Kidney (tissue), 14 donors: ENCODE data around the gene KCNQ5. TPM values are rescaled to one million over a fixed set of nuclear protein-coding genes. Genes with fewer than 3 reads are reported as not detected.

ENCODE experiments used
- DNase-seq, 5 donors: peaks; one replicate each; pipeline ENCODE4 v3.0.0-alpha.2; 2013 to 2020
- FAIRE-seq: peaks from 2 replicates; lab custom pipeline; 2012; peaks lifted over from hg19 to GRCh38; lab: Jason Lieb, UNC
- H3K27ac ChIP-seq, 2 donors: one replicate each; pipeline ENCODE4 v1.7.0; 2013; ENCODE audit warnings: low read depth in 2 of 2, low read length in 2 of 2, inconsistent platforms in 1 of 2
- H3K27me3 ChIP-seq: one replicate; pipeline ENCODE4 v1.7.1; 2013; ENCODE audit warnings: low read length, inconsistent platforms; ENCODE audit not compliant: control insufficient read depth, insufficient read depth
- H3K36me3 ChIP-seq, 3 donors: one replicate each; pipeline versions ENCODE4 v1.7.0 to v1.7.1; 2013; ENCODE audit warnings: low read length in 3 of 3, control low read depth in 1 of 3, inconsistent platforms in 1 of 3; ENCODE audit not compliant: insufficient read depth in 3 of 3, control insufficient read depth in 2 of 3
- H3K4me1 ChIP-seq, 3 donors: one replicate each; pipeline versions ENCODE4 v1.7.0 to v1.7.1; 2013; ENCODE audit warnings: low read length in 3 of 3, inconsistent platforms in 1 of 3, low read depth in 1 of 3; ENCODE audit not compliant: control insufficient read depth in 2 of 3, insufficient read depth in 2 of 3
- H3K4me3 ChIP-seq, 3 donors: one replicate each; pipeline versions ENCODE4 v1.7.0 to v1.8.1; 2013; ENCODE audit warnings: low read length in 3 of 3, control low read depth in 1 of 3, inconsistent platforms in 1 of 3
- H3K9ac ChIP-seq, 3 donors: one replicate each; pipeline versions ENCODE4 v1.7.0 to v1.7.1; 2013; ENCODE audit warnings: low read length in 3 of 3, control low read depth in 1 of 3, inconsistent platforms in 1 of 3
- H3K9me3 ChIP-seq, 3 donors: one replicate each; pipeline versions ENCODE4 v1.7.0 to v1.7.1; 2013; ENCODE audit warnings: low read length in 3 of 3, control low read depth in 1 of 3, inconsistent platforms in 1 of 3; ENCODE audit not compliant: control insufficient read depth in 2 of 3, insufficient read depth in 1 of 3
- intact Hi-C: fragments of 100-400 bp; cut with DNase I; formaldehyde crosslinking; loops from one replicate; pipeline ENCODE4 v1.11.1; 2022
- polyA plus RNA-seq: library from polyadenylated mRNA; stranded (reverse); fragments of 350-450 nt; fragmentation: Illumina TruSeq; extraction: RNeasy Lipid Tissue Mini Kit (QIAGEN cat#74804); gene quantifications from one replicate; pipeline ENCODE4 v1.2.3, GENCODE V29; 2014; ENCODE audit warnings: low read depth, low replicate concordance; ENCODE audit not compliant: insufficient read depth
- total RNA-seq: library from RNA; stranded (reverse); fragmentation: NEBNext Ultra II Directional; extraction: Animal tissue kit (Norgen Biotek cat#: 25700); gene quantifications from one replicate; pipeline ENCODE4 v1.2.1, GENCODE V29; 2021
- TF ChIP-seq, protein P1 (sequence below): IDR thresholded peaks from 3 replicates; pipeline ENCODE4 v1.5.1; 2012; ENCODE audit warnings: mild to moderate bottlenecking, moderate library complexity, borderline replicate concordance; ENCODE audit not compliant: insufficient read depth; ENCODE audit errors: extremely low read depth
- donor health status: control.
- donor health status: control.
- donor health status: control.
- donor health status: control.
- donor health status: control.
- donor health status: DM: yes; HTN: yes; CAD: no.
- donor health status: Normal renal cell carcinoma (clear cell type).

The KCNQ5 gene
- total and polyA plus RNA-seq, 2 donors from 2014 or later, result 0.50 TPM; not detected in 1

DNA sequence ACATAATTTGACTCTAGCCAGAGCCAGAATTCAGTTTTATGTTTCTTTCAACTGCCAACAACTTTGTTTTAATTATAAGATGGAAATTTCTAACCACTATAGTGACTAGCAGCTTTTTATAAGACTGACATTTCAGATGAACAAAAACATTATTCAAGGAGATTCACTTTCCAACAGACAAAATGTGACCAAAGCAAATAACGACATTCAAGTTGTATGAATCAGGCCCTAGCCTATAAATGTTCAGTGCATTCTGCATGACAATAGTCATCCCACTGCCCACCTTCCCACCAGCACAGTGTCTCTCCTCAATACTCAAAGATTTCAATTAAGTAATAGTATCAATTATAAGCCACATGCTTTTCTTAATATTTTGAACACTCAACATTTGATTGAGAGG is 402.7 kb downstream of the KCNQ5 start:
- H3K27ac ChIP-seq, result no peak overlapping the region
- TF ChIP-seq, protein P1, sequence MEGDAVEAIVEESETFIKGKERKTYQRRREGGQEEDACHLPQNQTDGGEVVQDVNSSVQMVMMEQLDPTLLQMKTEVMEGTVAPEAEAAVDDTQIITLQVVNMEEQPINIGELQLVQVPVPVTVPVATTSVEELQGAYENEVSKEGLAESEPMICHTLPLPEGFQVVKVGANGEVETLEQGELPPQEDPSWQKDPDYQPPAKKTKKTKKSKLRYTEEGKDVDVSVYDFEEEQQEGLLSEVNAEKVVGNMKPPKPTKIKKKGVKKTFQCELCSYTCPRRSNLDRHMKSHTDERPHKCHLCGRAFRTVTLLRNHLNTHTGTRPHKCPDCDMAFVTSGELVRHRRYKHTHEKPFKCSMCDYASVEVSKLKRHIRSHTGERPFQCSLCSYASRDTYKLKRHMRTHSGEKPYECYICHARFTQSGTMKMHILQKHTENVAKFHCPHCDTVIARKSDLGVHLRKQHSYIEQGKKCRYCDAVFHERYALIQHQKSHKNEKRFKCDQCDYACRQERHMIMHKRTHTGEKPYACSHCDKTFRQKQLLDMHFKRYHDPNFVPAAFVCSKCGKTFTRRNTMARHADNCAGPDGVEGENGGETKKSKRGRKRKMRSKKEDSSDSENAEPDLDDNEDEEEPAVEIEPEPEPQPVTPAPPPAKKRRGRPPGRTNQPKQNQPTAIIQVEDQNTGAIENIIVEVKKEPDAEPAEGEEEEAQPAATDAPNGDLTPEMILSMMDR, result no peak
- no peaks in the 10 kb centered on the region for H3K4me1 ChIP-seq
- FAIRE-seq (no peak), DNase-seq (no peak)
- H3K27me3 ChIP-seq, result no peaks in the 10 kb centered on the region
- H3K9me3 ChIP-seq, result no peaks in the 10 kb centered on the region
- intact Hi-C loops, result no loop called here
- no peak overlapping the region for H3K9ac ChIP-seq
- no peaks in the 10 kb centered on the region for H3K36me3 ChIP-seq
- H3K4me3 ChIP-seq, result no peak overlapping the region

DNA sequence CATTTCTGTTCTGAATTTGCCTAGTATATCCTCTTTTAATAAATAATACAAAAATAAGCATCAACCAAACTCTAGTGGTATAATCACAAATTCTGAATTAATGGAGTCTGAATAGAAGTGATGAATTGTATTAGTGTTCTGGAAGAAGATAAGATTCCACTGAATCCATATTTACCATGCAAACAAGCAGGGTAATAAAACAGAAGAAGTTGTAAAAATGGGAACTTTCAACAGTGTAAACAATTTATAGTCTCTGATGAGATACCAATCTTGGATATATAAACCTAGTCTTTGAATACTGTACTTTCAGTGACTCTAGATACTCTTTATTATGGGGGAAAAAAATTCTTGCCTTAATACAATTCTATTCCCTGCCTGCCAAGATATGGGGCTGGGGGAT is 405.8 kb downstream of the KCNQ5 start:
- H3K4me3 ChIP-seq, result no peak overlapping the region
- no peaks in the 10 kb centered on the region for H3K36me3 ChIP-seq
- TF ChIP-seq, protein P1, result no peak
- no peaks in the 10 kb centered on the region for H3K27me3 ChIP-seq
- no peaks in the 10 kb centered on the region for H3K4me1 ChIP-seq
- no peak overlapping the region for H3K27ac ChIP-seq
- H3K9me3 ChIP-seq, result no peaks in the 10 kb centered on the region
- FAIRE-seq, result no peak
- H3K9ac ChIP-seq, result no peak overlapping the region
- DNase-seq, result no peak
- intact Hi-C loops, result no loop called here

DNA sequence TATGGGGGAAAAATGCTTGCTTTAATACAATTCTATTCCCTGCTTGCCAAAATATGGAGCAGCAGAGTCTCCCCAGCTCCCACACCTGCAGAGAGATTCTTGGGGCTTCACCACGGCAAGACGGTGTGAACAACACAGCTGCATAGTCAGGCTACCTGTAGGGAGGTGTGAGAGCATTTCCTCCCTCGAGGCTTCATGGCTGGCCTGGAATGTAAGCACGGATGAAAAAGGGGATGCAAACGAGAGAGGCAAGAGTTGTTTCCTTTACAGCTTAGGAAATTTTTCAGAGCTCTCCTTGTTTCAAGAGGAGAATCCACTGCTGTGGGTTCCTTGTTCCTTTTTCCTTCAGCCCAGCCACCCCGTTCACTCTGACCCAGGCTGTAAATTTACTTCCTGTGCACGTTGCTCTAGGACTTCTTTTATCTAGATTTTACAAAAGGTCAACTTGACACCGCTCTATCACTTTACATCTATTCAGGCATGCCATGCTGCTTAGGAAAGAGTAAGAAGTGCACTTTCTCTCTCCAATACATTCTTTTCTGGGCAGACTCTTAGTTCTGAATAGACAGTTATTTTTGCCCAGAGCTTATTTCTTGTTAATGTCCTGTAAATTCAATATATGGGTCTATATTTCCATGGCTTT is 406.4 kb downstream of the KCNQ5 start:
- DNase-seq (peak in 1 of 5 donors; percentile 21), FAIRE-seq (no peak)
- no peak overlapping the region for H3K27ac ChIP-seq
- no peak overlapping the region for H3K4me3 ChIP-seq
- H3K9ac ChIP-seq, result no peak overlapping the region
- TF ChIP-seq, protein P1, result no peak
- intact Hi-C loops, result no loop called here
- H3K4me1 ChIP-seq, result no peaks in the 10 kb centered on the region
- H3K36me3 ChIP-seq, result no peaks in the 10 kb centered on the region
- no peaks in the 10 kb centered on the region for H3K9me3 ChIP-seq
- H3K27me3 ChIP-seq, result no peaks in the 10 kb centered on the region
